Hepatocyte (in vitro differentiated cells): ENCODE measurements around the gene NEUROD2. TPM values are rescaled to one million over a fixed set of nuclear protein-coding genes. Genes with fewer than 3 reads are reported as not detected.

ENCODE experiments used
- DNase-seq: peaks from one replicate; pipeline ENCODE4 v3.0.0-alpha.2; 2016; ENCODE audit warnings: low spot score
- H2AFZ ChIP-seq: fragments of 200-600 bp; sonication (generic); 2 replicates; pipeline ENCODE4 v1.6.0; 2016; ENCODE audit warnings: antibody characterized with exemption, mild to moderate bottlenecking
- H3K27ac ChIP-seq: fragments of 200-600 bp; sonication (generic); 2 replicates; pipeline ENCODE4 v1.5.1; 2016; ENCODE audit warnings: mild to moderate bottlenecking
- H3K27me3 ChIP-seq: fragments of 200-600 bp; sonication (generic); 2 replicates; pipeline ENCODE4 v1.6.1; 2016
- H3K36me3 ChIP-seq: fragments of 200-600 bp; sonication (generic); replicated peaks from 2 replicates; pipeline ENCODE4 v1.5.1; 2016; ENCODE audit warnings: low read depth; ENCODE audit not compliant: insufficient read depth
- H3K4me1 ChIP-seq: fragments of 200-600 bp; sonication (generic); 2 replicates; pipeline ENCODE4 v1.5.1; 2016; ENCODE audit warnings: mild to moderate bottlenecking, moderate library complexity; ENCODE audit not compliant: insufficient read depth
- H3K4me2 ChIP-seq: fragments of 200-600 bp; sonication (generic); 2 replicates; pipeline ENCODE4 v1.6.0; 2016
- H3K4me3 ChIP-seq: fragments of 200-600 bp; sonication (generic); 2 replicates; pipeline ENCODE4 v1.5.1; 2016; ENCODE audit warnings: mild to moderate bottlenecking
- H3K79me2 ChIP-seq: fragments of 200-600 bp; sonication (generic); 2 replicates; pipeline ENCODE4 v1.6.0; 2017; ENCODE audit warnings: mild to moderate bottlenecking
- H3K9me2 ChIP-seq: fragments of 200-600 bp; sonication (generic); replicated peaks from 2 replicates; pipeline ENCODE4 v1.6.0; 2017; ENCODE audit warnings: mild to moderate bottlenecking; ENCODE audit not compliant: insufficient read depth
- H3K9me3 ChIP-seq: fragments of 200-600 bp; sonication (generic); 2 replicates; pipeline ENCODE4 v1.5.1; 2016; ENCODE audit warnings: low read depth, mild to moderate bottlenecking
- H4K20me1 ChIP-seq: fragments of 200-600 bp; sonication (generic); 2 replicates; pipeline ENCODE4 v1.6.0; 2016; ENCODE audit warnings: mild to moderate bottlenecking; ENCODE audit not compliant: insufficient read depth, poor library complexity, severe bottlenecking
- EZH2 ChIP-seq: fragments of 200-600 bp; sonication (generic); IDR thresholded peaks from 2 replicates; pipeline ENCODE4 v1.6.1; 2016; ENCODE audit warnings: antibody characterized with exemption, mild to moderate bottlenecking, borderline replicate concordance
- EZH2phosphoT487 ChIP-seq: fragments of 200-600 bp; sonication (generic); IDR thresholded peaks from one replicate; pipeline ENCODE4 v1.6.1; 2018; ENCODE audit warnings: antibody characterized with exemption, mild to moderate bottlenecking, low read depth, moderate library complexity; ENCODE audit not compliant: unreplicated experiment, severe bottlenecking
- WGBS: methylation state at CpG from one replicate; pipeline ENCODE4 v1.1.6; 2016; ENCODE audit warnings: low lambda C conversion rate; ENCODE audit errors: missing lambda C conversion rate; 5-methylcytosine and 5-hydroxymethylcytosine counted together
- polyA plus RNA-seq: library from polyadenylated mRNA; unstranded; fragments of >200 nt; fragmentation: Nextera tagmentation; extraction: Ambion mirVana; gene quantifications from 2 replicates; pipeline ENCODE4 v1.2.1, GENCODE V29; 2016
- total RNA-seq: library from RNA; depleted of rRNA; stranded (reverse); fragments of >200 nt; gene quantifications from 2 replicates; pipeline ENCODE4 v1.2.3, GENCODE V29; 2014
- TF ChIP-seq, protein P1 (sequence below): fragments of 200-600 bp; sonication (generic); IDR thresholded peaks from 2 replicates; pipeline ENCODE4 v1.5.1; 2016; ENCODE audit warnings: antibody characterized with exemption, mild to moderate bottlenecking; ENCODE audit not compliant: poor library complexity

NEUROD2 gene
- total and polyA plus RNA-seq, 2 experiments from 2014 or later = not detected

GRCh38 chr17:39581071-39581758 is 26.5 kb downstream of the NEUROD2 start:
- Histone ChIP-seq H3K9me3 (no peaks in the 10 kb centered on the region), H3K4me2 (no peak overlapping the region), H3K27ac (no peak overlapping the region), H3K36me3 (no peaks in the 10 kb centered on the region), H3K4me1 (no peaks in the 10 kb centered on the region), H3K79me2 (no peaks in the 10 kb centered on the region), H3K27me3 (peaks cover 3% of the 10 kb centered on the region), H4K20me1 (no peaks in the 10 kb centered on the region), H3K4me3 (no peak overlapping the region), H3K9me2 (no peaks in the 10 kb centered on the region), H2AFZ (no peak overlapping the region)
- WGBS = 90% methylated on average over 20 of the region's 20 CpGs
- no peak for TF ChIP-seq EZH2phosphoT487
- TF ChIP-seq, protein P1, sequence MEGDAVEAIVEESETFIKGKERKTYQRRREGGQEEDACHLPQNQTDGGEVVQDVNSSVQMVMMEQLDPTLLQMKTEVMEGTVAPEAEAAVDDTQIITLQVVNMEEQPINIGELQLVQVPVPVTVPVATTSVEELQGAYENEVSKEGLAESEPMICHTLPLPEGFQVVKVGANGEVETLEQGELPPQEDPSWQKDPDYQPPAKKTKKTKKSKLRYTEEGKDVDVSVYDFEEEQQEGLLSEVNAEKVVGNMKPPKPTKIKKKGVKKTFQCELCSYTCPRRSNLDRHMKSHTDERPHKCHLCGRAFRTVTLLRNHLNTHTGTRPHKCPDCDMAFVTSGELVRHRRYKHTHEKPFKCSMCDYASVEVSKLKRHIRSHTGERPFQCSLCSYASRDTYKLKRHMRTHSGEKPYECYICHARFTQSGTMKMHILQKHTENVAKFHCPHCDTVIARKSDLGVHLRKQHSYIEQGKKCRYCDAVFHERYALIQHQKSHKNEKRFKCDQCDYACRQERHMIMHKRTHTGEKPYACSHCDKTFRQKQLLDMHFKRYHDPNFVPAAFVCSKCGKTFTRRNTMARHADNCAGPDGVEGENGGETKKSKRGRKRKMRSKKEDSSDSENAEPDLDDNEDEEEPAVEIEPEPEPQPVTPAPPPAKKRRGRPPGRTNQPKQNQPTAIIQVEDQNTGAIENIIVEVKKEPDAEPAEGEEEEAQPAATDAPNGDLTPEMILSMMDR = no peak
- no peak for TF ChIP-seq EZH2
- DNase-seq = no peak

DNA sequence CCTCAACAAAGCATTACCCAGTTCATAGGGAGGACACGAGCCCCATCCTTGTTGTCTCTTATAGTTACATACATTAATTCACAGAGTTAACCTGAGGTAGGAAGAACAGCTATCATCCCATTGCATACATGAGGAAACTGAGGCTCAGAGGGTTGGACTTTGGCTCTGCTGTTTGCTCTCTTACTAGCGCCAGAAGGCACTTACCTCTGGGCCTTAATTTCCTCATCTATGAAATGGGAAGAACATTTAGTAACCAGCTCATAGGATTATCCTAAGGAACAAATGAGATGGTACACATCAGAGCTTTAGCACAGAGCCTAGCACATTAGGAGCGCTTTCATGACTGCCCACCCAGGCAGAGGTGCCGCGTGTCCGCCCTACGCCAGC is 27.6 kb downstream of the NEUROD2 start:
- TF ChIP-seq EZH2phosphoT487 (no peak), EZH2 (no peak)
- TF ChIP-seq, protein P1 = no peak
- H3K4me1 ChIP-seq = no peaks in the 10 kb centered on the region
- H4K20me1 ChIP-seq = no peaks in the 10 kb centered on the region
- no peaks in the 10 kb centered on the region for H3K36me3 ChIP-seq
- H3K4me3 ChIP-seq = no peak overlapping the region
- H3K27ac ChIP-seq = no peak overlapping the region
- H3K79me2 ChIP-seq = no peaks in the 10 kb centered on the region
- no peaks in the 10 kb centered on the region for H3K9me3 ChIP-seq
- WGBS = 77% methylated on average over 7 of the region's 7 CpGs
- no peak overlapping the region for H3K4me2 ChIP-seq
- no peak overlapping the region for H2AFZ ChIP-seq
- no peaks in the 10 kb centered on the region for H3K9me2 ChIP-seq
- no peak for DNase-seq
- H3K27me3 ChIP-seq = peaks cover 3% of the 10 kb centered on the region

- no peaks in the 10 kb centered on the region for H3K36me3 ChIP-seq
- 38% methylated on average over 7 of the region's 8 CpGs for WGBS
- TF ChIP-seq EZH2phosphoT487 (no peak), EZH2 (no peak)
- TF ChIP-seq, protein P1 = no peak
Observed at GRCh38 chr17:39579318-39580081, 28.2 kb downstream of the NEUROD2 start.

More at GRCh38 chr17:39579318-39580081, 28.2 kb downstream of the NEUROD2 start:
- no peaks in the 10 kb centered on the region for H3K4me1 ChIP-seq
- no peaks in the 10 kb centered on the region for H3K9me3 ChIP-seq
- H3K27me3 ChIP-seq = peaks cover 3% of the 10 kb centered on the region
- no peaks in the 10 kb centered on the region for H4K20me1 ChIP-seq
- no peak overlapping the region for H2AFZ ChIP-seq
- H3K4me3 ChIP-seq = no peak overlapping the region
- no peak overlapping the region for H3K27ac ChIP-seq
- DNase-seq = no peak
- no peaks in the 10 kb centered on the region for H3K79me2 ChIP-seq
- H3K4me2 ChIP-seq = no peak overlapping the region
- no peaks in the 10 kb centered on the region for H3K9me2 ChIP-seq
